NT2/D1 (cell line): ENCODE measurements around the gene PCNX1.
A peak's percentile ranks its signal among the peaks of the same experiment; 100 is the strongest.

Experiments used
- SUZ12 ChIP-seq: IDR thresholded peaks from 2 replicates; pipeline ENCODE4 v1.6.1; 2011; ENCODE audit not compliant: insufficient read length, insufficient read depth; ENCODE audit errors: extremely low read depth
- YY1 ChIP-seq: IDR thresholded peaks from 2 replicates; pipeline ENCODE4 v1.6.1; 2011; ENCODE audit not compliant: insufficient read length, insufficient read depth
- ZNF274 ChIP-seq: IDR thresholded peaks from 2 replicates; pipeline ENCODE4 v1.6.1; 2011; ENCODE audit warnings: mild to moderate bottlenecking, low read depth, low read length

- TF ChIP-seq SUZ12 (no peak), YY1 (peak; percentile 32), ZNF274 (no peak)
Observed at GRCh38 chr14:70907176-70907995, at the start of gene PCNX1.
